ENCODE results near the gene CFAP74.

Gene CFAP74

GRCh38 chr1:1914101-1914970 lies 89.2 kb downstream of the CFAP74 start:
- H3K4me3 ChIP-seq (ENCODE audit: low read depth, low read length): no peak overlapping the region
- no peak for TF ChIP-seq CTCF (IDR thresholded peaks at IDR 0.05; ENCODE audit: low read depth, low read length)

- no peak for TF ChIP-seq CTCF (IDR thresholded peaks at IDR 0.05; ENCODE audit: low read depth, low read length)
These were observed 92.1 kb downstream of the CFAP74 start for GRCh38 chr1:1911350-1912041.

GRCh38 chr1:1910651-1911331 lies 92.8 kb downstream of the CFAP74 start:
- H3K4me3 ChIP-seq (ENCODE audit: low read depth, low read length): no peak overlapping the region
- TF ChIP-seq CTCF (IDR thresholded peaks at IDR 0.05; ENCODE audit: low read depth, low read length): no peak

More at GRCh38 chr1:1911350-1912041, 92.1 kb downstream of the CFAP74 start:
- no peak overlapping the region for H3K4me3 ChIP-seq (ENCODE audit: low read depth, low read length)

- no peak for TF ChIP-seq CTCF (IDR thresholded peaks at IDR 0.05; ENCODE audit: low read depth, low read length)
- H3K4me3 ChIP-seq (ENCODE audit: low read depth, low read length): no peak overlapping the region; the same call in 1 of the 2 replicates
These were observed 93.5 kb downstream of the CFAP74 start for GRCh38 chr1:1910033-1910465.

GRCh38 chr1:1908506-1908791 lies 95.1 kb downstream of the CFAP74 start:
- TF ChIP-seq CTCF (IDR thresholded peaks at IDR 0.05; ENCODE audit: low read depth, low read length): no peak
- peak overlapping the region; percentile 65 for H3K4me3 ChIP-seq (ENCODE audit: low read depth, low read length)

GRCh38 chr1:1907098-1907736 lies 96.4 kb downstream of the CFAP74 start:
- no peak for TF ChIP-seq CTCF (IDR thresholded peaks at IDR 0.05; ENCODE audit: low read depth, low read length)
- H3K4me3 ChIP-seq (ENCODE audit: low read depth, low read length): no peak overlapping the region

Data from WI38 (cell line).